NCI-H1048 (cell line): ENCODE measurements around the gene MAP7.
A peak's percentile ranks its signal among the peaks of the same experiment; 100 is the strongest.
"Not testable (repeated sequence)": the region's sequence is repeated elsewhere in the genome, so short reads cannot be mapped to it uniquely, and the experiment has no call there.

Experiments used
- DNase-seq: peaks from one replicate; lab custom pipeline; 2025; lab: John Stamatoyannopoulos, UW

The MAP7 gene

DNA sequence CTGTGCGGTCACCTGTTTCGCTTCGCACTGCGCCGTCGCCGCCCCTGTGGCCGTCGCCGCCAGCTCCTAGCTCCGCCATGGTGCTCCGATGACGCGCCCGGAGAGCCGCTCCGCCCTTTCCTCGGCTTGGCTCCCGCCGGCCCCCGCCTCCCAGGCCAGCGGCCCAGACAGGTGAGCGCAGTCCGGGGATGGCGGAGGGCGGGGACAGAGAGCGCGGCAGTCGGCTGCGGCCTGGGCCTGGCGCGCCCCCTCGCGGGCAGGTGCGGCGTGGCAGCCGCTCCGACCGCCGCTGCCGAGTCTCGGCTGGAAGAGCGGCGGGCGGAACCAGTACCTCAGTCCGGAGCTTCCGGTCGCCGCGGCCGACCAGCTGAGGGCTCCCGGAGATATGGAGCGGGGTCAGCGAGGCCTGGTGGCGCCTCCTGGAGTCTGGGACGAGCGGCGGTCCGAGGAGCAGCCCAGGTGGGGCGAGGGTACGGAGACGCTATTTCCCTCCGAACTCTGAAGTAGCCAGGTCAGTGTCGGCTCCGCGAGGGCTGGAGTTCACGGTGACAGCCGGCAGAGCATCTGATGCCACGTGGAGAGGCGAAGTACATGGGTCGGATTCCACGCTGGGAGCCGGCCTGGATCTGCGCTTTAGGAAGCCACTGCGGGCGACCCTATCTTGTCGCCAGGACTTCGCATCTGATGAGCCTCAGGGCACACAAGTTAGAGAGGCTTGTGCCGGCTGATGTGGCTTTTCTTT is at the start of gene MAP7:
Gene MAP7, minus strand, starts transcription at position 93 of the 742 bp plus-strand sequence. Its CDS starts 14 bp downstream, at position 79.
- peak; percentile 60 for DNase-seq

DNA sequence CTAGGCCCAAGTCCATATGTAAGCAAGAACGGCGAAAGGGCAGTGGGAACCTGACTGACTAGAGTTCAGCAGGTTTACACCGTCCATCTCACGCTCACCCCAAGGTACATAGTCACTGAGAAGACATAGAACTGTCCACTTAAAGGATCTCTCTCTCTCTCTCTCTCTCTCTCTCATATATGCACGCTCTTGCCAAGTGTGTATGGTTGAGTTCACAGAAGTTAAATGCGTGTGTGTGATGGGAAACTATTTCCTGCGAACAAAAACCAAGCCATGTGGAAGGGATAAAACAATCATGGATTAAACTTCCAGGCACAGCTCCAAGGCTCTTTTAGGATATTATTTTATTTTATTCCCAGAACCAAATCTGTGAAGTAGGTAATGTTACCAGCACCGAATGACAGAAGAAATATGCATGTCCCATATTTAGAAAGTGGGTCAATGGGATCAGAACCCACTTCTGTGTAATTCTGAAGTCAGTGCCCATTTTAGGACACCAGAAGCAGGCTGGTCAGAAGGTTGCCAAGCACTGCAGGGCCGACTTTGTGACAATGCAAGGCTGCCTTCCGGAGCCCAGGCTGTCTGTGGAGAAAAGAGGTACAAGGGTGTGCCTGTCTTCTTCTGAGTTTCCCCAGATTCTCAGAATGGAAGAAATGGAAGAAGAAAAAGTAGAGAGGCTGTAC is 49.2 kb upstream of the MAP7 start:
- DNase-seq, result no peak

DNA sequence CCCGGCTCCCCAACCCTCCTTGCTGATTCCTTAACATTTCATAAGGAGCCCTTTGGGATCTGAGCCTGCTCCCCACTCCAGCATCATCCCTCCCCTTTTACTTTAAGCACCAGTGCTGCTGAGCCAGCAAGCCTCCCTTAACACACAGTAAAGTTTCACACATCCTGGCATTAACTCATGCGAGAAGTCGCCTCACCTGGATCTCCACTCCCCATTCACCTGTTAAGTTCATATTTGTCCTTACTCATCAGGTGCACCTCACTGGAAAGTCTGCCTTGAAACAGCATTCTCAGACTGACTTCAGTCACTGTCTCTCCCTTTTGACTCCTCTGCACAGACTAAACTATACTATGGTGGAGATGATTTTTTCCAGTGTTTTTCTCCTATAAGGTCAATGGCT is 47.8 kb upstream of the MAP7 start:
- no peak for DNase-seq

DNA sequence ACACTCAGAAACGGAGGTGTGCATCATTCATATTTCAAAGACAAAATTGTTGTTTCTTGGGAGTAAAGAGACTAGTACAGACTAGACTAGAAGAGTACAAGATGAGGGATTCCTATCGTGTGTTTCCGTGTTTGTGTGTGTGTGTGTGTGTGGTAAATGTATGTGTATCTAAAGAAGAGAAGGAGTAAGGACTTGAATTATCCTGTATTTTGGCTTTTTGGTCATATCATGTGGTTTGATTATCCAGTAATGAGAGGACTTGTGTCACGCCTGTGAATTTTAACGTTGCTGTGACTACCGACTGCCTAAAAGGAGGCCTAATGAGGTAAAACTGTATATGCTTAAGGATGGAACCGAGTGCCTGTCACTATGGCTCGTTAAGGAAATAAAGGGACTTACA is 44.4 kb upstream of the MAP7 start:
- no peak for DNase-seq

DNA sequence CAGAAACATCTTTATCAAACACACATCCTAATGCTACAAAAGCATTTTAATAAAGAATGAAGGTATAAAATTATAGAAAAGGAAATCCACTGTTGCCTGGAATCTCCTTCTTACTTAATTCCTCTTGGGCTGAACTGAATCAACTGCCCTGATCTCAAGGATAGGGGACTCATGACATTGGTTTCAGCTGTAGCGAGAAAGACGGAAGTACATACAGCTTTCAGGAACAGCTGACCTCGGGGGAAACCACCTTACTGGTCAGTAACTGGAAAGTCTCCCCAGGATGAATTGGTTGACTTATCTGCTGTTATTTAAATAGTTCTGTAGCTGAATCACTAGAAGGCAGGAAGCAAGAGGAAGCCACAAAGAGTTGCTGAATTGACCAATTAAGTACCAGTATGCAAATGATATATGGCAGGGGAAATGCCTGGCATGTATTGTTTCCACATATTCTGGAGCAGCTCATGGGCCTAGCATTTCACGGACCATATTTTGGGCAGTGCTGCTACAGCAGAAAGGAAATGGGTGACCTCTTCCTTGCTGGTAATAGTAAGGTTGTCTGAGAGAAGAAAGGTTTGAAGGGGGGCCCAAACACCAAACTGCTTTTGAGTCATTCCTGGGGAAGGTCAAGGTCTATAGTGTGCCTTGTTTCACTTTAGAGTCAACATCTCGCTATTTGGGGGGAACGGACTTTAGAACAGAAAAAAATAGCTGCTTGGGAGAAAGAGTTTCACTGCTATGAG is 43.7 kb upstream of the MAP7 start:
- no peak for DNase-seq

DNA sequence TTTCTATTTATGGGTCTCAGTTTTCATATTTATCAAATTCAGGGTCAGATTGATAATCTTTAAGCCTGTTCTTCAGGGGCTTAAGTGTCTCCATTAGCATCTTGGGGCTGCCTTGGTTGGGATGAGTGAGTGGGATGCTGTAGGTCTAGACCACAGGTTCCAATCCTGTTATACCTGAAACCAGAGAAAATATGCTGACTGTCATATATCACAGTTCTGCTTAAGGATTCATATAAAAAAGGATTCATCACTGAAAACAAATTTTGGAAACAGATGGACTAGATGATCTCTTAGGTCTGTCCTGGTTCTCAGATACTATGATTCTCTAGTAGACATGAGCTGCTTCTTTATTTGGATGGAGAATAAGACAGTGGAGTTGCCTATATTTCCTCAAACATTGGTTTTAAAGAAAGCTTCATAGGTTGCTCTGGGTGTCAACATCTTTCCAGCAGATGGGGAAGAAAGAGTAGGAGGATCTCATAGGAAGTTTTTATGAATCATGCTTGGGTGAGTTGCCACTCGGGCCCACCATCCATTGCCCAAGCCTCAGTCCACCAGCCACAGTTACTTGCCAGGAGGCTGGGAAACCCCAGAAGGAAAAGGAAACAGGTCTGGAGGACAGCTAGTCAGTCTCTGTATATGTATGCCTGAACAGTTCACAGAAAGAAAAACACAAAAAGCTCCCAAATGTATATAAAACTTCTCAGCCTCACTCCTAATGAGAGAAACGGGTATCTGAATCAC is 42.9 kb upstream of the MAP7 start:
- DNase-seq, result no peak

DNA sequence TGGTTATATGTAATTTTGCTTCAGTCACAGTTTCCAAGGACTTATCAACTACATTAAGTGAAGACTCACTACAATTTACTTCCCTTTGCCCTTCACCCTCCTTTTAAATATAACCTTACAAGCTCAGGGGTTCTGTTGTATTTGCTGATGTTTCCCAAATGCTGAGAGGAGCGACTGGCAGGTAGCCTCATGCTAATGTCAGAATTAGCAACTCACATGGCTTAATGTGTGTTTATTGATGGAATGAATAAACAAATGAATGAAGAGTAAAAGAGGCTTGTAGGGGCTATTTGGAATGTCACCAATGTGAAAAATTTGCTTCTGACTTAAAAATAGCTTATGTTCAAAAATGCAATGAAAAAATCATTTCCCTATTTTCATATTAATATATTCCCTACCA is 41.4 kb upstream of the MAP7 start:
- DNase-seq, result no peak

DNA sequence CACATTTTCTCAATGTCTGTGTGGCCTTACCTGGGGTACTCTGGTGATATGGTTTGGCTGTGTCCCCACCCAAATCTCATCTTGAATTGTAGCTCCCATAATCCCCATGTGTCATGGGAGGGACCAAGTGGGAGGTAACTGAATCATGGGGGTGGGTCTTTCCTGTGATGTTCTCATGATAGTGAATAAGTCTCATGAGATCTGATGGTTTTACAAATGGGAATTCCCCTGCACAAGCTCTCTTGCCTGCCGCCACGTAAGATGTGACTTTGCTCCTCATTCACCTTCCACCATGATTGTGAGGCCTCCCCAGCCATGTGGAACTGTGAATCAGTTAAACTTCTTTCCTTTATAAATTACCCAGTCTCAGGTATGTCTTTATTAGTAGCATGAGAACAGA is 40.6 kb upstream of the MAP7 start:
- not testable (repeated sequence) for DNase-seq

DNA sequence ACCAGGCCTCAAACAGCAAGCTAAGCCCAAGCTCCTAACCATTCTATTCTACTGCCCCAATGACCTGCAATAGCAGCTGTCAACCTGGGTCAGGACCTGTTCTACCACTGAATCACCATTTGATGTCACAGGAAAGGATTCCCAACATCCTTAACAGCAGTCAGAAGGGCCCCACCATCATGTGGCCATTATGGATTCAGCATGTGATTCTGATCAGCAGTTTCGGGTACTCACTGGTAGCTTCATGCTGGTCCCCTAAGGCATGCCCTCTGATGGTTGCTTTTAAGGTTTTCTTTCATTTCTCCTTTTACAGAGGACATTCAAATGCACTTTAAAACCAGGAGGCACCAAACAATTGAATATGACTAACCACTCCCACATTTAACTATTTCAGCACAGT is 37.3 kb upstream of the MAP7 start:
- DNase-seq, result no peak

DNA sequence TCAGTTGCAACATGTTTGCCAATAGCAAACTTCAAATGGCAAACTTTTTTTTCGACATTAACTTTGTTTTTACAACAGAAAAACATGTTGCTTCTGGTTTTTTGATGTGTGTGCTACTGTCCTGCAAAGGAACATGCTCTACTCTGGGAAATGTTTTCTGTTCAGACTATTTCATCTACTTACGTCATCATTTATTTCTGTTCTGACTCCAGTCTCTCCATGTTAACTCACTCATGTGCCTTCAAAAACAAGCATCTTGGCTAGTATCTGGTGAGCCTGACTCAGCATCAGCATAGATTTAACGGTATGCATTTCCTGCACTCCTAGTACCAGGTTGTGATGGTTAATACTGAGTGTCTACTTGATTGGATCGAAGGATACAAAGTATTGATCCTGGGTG is 36.1 kb upstream of the MAP7 start:
- no peak for DNase-seq

DNA sequence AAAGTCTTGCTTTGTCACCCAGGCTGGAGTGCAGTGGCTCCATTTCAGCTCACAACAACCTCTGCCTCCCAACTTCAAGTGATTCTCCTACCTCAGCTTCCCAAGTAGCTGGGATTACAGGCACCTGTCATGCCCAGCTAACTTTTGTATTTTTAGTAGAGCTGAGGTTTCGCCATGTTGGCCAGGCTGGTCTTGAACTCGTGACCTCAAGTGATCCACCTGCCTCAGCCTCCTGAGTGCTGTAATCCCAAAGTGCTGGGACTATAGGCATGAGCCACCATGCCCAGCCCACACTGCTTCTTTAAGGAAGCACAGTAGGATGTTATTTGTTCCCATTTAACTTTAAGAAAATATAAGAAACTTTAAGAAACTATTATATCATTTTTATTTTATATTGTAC is 35.3 kb upstream of the MAP7 start:
- DNase-seq, result not testable (repeated sequence)

DNA sequence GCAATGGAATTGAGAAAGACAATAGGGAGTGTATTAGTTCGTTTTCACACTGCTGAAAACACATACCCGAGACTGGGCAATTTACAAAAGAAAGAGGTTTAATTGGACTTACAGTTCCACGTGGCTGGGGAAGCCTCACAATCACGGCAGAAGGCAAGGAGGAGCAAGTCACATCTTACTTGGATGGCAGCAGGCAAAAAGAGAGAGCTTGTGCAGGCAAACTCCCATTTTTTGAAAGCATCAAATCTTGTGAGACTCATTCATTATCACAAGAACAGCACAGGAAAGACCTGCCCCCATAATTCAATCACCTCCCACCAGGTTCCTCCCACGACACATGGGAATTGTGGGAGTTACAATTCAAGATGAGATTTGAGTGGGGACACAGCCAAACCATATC is 34.1 kb upstream of the MAP7 start:
- DNase-seq, result not testable (repeated sequence)

DNA sequence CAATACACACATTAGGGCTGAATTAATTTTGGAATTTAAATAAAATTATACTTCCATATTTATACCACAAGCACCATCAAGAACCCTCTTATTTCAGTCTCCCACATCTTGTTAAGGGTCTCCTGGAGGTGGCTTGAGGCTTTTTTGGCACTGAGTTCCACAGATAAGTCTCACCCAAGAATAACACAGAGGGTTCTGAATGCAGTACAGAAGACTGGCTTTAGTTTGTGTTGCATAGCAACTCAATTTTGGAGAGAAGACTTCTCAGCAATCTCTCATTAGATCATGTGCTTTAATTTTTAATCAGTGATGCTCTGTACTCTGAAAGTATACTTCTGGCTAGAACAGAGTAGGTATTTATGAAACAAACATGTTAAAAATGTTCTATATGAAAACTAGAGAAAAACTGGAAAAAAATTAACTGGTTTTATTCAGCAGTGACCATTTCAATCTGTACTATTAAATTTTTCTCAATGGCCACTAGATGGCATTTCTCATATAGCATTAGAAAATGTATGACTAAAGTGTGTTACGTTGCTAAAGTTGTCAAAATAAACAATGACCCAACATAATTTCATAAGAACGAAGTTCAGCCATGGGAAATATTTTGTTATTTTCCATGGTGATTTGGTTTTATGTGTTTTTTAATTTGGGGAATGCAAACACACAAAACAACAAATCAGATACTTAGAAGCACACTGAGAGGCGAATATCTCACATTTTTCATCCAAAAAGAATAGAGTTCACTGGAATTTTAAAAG is 32.7 kb upstream of the MAP7 start:
- peak; percentile 7 for DNase-seq

DNA sequence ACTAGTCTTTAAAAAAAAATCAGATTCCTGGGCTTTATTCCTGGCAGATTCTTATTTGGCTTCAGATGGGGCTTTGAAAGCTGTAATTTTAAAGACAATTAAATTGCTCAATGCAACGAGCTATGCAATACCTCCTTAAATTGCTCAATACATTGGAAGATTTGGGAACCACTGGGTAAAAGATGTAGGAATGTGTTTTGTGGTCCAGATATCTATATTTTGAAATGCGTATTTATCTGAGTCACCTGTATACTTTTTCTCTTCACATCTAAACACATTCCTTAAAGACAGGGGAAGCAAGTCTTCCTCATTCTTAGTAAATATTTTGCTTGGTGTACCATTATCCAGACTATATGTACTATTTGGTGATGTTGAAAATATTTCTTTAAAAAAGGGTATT is 29.6 kb upstream of the MAP7 start:
- DNase-seq, result no peak

DNA sequence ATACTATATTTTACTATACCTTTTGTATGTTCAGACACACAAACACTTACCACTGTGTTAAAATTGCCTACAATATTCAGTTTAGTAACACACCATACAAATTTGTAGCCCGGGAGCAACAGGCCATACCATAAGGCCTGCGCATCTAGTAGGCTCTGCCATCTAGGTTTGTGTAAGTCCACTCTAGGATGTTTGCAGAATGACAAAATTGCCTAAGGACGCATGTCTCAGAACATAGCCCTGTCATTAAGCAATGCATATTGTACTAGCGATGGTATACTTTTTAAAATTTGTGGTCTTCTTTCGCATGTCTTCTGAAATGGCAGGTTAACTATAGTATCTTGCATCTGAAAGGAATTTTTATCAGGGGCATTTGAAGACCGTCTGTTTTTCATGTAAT is 26.6 kb upstream of the MAP7 start:
- no peak for DNase-seq

DNA sequence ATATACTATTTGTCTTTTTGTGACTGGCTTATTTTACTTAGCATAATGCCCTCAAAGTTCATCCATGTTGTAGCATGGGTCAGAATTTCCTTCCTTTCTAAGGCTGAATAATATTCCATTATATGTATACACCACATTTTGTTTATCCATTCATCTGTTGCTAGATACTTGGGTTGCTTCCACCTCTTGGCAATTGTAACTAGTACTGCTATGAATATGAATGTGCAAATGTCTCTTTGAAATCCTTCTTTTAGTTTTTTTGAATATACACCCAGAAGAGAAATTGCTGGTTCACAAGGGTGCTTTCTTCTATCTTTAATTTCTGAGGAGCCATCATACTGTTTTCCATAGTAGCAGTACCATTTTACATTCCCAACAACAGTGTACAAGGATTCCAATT is 21.3 kb upstream of the MAP7 start:
- DNase-seq, result no peak

DNA sequence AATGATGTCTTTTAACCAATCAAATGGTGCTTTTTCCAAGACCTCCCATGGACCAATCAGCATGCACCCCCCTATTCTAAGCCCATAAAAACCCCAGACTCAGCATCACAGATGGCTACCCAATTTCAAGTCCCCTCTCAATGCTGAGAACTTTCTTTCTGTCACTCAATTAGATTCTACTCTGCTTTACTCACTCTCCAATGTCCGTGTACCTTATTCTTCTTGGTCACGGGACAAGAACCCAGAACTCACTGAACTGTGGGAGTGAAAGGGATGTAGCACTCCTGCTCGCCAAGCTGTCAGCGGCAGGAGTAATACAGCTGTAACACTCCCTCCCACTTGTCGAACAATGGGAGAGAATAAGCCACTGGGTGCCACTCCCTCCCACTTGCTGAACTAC is 20.8 kb upstream of the MAP7 start:
- DNase-seq, result no peak

DNA sequence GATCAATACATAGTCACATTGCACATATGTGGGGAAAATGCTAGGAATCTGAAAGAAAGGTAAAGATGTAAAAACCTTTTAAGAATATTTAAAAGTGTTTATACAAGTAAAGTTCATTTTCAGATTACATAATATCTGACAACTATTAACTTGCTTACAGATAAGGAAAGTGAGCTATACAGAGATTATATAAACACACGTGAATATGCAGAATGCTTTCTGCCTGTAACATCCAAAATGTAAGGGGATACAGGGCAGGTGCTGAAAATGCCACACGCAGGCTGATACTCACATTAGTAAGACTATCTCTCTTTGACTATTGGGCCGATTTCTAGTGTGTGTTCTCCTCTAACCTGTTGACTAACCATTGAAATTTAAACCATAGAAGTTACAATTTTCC is 17.9 kb upstream of the MAP7 start:
- DNase-seq, result no peak

DNA sequence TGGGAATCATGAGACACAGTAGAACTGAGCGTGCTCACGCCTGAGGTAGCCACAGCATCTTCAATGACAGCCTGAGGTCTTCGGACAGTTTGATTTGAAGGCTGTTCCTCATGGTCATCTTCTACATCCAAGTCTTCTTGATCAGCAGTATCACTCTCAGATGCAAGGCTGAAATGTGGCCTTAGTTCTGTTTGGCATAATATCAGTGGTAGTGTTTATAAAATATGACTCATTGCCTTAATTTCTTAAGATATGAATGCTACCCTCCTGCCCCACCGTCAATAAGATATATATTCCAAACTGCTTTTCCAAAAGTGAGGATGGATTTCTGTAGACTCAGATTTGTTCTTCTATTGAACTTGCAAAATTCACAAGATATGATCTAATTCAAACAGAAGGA is 17.5 kb upstream of the MAP7 start:
- no peak for DNase-seq

DNA sequence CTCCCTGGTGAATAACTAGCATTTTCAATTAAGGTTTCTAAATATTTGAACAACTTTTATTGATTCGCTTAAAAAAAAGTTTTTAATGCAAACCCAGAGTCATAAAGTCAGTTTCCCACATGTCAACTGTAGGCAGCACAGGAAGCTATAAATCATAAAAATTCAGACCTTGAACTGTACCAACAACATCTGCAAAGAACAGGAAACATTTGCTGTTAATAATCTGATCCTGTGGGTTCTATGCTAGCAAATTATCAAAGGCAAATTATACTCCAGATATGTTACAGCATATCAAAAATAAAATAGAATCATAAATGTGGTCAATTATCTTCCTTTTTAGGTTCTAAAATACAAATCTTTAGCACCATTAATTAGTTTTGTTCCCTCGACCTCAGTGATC is 16.6 kb upstream of the MAP7 start:
- DNase-seq, result no peak

DNA sequence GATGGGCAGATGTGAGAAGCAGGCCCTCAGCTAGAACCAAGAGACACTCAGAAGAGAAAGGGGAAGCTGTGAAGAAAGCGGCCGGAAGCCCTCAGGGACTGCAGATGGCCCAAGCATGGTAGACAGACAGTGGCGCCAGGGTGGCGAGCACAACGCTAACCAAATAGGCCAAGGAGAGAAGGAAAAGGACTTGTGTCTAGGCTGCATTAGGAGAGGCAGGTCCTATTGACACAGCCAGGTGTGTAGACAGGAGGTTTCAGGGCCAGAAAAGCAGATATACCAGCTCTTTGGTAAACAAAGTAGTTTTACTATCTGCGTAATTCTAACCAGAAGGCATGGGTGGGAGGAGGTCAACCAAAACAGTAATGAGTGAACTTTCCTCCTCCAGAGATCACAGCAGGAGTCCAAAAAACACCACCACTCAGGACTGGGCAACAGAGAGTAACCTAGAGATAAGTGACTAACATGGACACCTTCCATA is 15.8 kb upstream of the MAP7 start:
- no peak for DNase-seq

DNA sequence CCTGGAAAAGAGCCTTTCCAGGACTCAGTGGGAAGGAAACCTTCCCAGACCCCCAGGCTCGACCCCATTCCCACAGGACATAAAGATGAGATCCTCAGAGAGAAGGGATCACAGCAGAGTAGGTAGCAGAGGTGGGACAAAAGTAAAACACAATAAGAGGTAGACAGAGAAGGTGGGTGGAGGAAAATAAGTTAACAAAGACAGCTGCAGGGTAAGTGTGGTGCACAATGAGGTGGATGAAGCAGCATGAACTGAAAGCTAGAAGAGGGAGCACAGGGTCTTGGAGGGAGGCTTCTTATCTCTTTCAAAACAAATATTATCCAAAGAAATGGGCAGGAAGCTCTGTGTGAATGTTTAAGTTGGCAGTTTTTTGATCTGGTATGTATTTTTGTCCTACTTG is 14.0 kb upstream of the MAP7 start:
- no peak for DNase-seq
